PFSK-1 (cell line): ENCODE results near the gene CDH8.

Experiments used
- POLR2AphosphoS5 ChIP-seq: IDR thresholded peaks from 2 replicates; pipeline ENCODE4 v1.6.1; 2012; ENCODE audit warnings: low read depth, mild to moderate bottlenecking, control low read depth, low read length, moderate library complexity
- TAF1 ChIP-seq: IDR thresholded peaks from 2 replicates; pipeline ENCODE4 v1.6.1; 2012; ENCODE audit warnings: low read length, control low read depth, borderline replicate concordance; ENCODE audit not compliant: insufficient read depth

DNA sequence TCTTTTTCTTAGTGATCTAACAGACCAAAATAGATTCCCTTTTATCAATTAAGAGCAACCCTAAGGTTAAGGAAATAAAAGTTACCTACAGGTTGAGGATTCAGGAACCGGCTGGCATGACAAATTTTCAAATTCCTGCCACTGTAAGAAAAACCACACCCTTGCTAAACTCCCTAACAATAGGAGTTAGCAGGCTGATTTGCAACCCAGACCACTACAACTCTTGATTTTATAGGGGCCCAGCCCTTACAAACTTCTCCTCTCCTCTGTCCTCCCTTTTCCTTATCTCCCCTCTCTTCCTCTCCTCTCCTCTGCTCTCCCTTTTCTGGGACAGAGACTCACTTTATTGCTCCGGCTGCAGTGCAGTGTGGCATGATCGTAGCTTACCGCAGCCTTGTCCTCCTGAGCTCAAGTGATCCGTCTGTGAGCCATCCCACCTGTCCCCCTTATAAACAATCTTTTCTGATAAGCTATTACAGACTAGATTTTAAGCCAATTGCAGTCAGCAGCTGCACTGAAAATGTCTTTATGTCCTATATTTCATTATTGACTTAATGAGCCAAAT, 418.9 kb downstream of the CDH8 start:
- TF ChIP-seq POLR2AphosphoS5 = no peak
- TF ChIP-seq TAF1 = no peak
